ENCODE results near the gene PLD4.
"Not testable (repeated sequence)": the region's sequence is repeated elsewhere in the genome, so short reads cannot be mapped to it uniquely, and the experiment has no call there.

Gene PLD4

GRCh38 chr14:104942586-104942985 is 17.9 kb downstream of the PLD4 start:
- no peak for DNase-seq

- not testable (repeated sequence) for DNase-seq
Measured at GRCh38 chr14:104943216-104944015, 18.7 kb downstream of the PLD4 start.

- DNase-seq: not testable (repeated sequence)
Measured at GRCh38 chr14:104944016-104944308, 19.3 kb downstream of the PLD4 start.

DNA sequence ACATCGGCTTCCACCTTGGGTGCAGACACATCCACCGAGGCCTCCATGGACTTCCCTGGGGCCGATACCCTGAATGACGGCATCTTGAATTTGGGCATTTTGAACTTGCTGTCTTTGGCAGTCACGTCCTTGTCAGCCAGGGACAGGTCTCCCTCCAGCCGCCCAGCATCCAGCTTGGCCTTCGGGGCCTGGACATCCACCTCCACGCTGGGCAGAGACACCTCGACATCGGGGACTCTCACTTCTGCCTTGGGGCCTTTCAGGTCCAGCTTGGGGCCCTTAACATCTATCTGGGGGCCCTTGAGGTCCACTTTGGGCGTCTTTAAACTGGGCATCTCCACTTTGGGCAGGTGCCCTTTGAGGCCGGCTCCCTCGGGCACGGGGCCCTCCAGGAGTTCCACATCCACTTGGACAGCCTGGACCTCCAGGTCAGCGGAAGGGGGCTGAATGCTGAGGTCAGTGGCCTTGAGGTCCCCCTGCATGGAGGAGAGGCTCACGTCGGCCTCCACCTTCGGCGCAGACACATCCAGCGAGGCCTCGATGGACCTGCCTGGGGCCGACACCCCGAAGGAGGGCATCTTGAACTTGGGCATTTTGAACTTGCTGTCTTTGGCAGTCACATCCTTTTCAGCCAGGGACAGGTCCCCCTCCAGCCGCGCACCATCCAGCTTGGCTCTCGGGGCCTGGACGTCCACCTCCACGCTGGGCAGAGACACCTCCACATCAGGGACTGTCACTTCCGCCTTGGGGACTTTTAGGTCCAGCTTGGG is 19.9 kb downstream of the PLD4 start:
- DNase-seq: not testable (repeated sequence)

DNA sequence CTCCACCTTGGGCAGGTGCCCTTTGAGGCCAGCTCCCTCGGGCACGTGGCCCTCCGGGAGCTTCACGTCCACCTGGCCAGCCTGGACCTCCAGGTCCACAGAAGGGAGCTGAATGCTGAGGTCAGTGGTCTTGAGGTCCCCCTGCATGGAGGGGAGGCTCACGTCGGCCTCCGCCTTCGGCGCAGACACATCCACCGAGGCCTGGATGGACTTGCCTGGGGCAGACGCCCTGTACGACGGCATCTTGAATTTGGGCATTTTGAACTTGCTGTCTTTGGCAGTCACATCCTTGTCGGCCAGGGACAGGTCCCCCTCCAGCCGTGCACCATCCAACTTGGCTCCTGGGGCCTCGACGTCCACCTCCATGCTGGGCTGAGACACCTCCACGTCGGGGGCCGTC is 20.6 kb downstream of the PLD4 start:
- not testable (repeated sequence) for DNase-seq

DNA sequence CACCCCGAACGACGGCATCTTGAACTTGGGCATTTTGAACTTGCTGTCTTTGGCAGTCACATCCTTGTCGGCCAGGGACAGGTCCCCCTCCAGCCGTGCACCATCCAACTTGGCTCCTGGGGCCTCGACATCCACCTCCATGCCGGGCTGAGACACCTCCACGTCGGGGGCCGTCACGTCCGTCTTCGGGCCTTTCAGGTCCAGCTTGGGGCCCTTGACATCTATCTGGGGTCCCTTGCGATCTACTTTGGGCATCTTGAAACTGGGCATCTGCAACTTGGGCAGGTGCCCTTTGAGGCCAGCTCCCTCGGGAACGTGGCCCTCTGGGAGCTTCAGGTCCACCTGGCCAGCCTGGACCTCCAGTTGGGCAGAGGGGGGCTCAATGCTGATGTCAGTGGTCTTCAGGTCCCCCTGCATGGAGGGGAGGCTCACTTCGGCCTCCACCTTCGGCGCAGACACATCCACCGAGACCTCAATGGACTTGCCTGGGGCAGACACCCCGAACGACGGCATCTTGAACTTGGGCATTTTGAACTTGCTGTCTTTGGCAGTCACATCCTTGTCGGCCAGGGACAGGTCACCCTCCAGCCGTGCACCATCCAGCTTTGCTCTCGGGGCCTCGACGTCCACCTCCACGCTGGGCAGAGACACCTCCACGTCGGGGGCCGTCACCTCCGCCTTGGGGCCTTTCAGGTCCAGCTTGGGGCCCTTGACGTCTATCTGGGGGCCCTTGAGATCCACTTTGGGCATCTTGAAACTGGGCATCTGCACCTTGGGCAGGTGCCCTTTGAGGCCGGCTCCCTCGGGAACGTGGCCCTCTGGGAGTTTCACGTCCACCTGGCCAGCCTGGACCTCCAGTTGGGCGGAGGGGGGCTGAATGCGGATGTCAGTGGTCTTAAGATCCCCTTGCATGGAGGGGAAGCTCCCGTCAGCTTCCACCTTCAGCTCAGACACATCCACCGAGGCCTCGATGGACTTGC is 21.6 kb downstream of the PLD4 start:
- DNase-seq: not testable (repeated sequence)

DNA sequence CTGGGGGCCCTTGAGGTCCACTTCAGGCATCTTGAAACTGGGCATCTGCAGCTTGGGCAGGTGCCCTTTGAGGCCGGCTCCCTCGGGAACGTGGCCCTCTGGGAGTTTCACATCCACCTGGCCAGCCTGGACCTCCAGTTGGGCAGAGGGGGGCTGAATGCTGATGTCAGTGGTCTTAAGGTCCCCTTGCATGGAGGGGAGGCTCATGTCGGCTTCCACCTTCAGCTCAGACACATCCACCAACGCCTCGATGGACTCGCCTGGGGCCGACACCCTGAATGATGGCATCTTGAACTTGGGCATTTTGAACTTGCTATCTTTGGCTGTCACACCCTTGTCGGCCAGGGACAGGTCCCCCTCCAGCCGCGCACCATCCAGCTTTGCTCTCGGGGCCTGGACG is 22.5 kb downstream of the PLD4 start:
- not testable (repeated sequence) for DNase-seq

GRCh38 chr14:104947881-104948735 is 23.4 kb downstream of the PLD4 start:
- DNase-seq: not testable (repeated sequence)

DNA sequence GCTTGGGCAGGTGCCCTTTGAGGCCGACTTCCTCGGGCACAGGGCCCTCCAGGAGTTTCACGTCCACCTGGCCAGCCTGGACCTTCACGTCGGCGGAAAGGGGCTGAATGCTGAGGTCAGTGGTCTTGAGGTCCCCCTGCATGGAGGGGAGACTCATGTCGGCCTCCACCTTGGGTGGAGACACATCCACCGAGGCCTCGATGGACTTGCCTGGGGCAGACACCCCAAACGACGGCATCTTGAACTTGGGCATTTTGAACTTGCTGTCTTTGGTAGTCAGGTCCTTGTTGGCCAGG is 24.0 kb downstream of the PLD4 start:
- no peak for DNase-seq

DNA sequence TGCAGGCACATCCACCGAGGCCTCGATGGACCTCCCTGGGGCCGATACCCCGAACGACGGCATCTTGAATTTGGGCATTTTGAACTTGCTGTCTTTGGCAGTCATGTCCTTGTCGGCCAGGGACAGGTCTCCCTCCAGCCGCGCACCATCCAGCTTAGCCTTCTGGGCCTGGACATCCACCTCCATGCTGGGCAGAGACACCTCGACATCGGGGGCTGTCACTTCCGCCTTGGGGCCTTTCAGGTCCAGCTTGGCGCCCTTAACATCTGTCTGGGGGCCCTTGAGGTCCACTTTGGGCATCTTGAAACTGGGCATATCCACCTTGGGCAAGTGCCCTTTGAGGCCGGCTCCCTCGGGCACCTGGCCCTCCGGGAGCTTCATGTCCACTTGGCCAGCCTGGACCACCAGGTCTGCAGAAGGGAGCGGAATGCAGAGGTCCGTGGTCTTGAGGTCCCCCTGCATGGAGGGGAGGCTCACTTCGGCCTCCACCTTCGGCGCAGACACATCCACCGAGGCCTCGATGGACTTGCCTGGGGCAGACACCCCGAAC is 24.8 kb downstream of the PLD4 start:
- DNase-seq: not testable (repeated sequence)

GRCh38 chr14:104950021-104950420 is 25.3 kb downstream of the PLD4 start:
- no peak for DNase-seq

- DNase-seq: not testable (repeated sequence)
Measured at GRCh38 chr14:104950701-104951100, 26.0 kb downstream of the PLD4 start.

- not testable (repeated sequence) for DNase-seq
Measured at GRCh38 chr14:104951863-104952657, 27.4 kb downstream of the PLD4 start.

- DNase-seq: no peak
Measured at GRCh38 chr14:104953097-104953496, 28.4 kb downstream of the PLD4 start.

GRCh38 chr14:104953896-104954656 is 29.4 kb downstream of the PLD4 start:
- no peak for DNase-seq

GRCh38 chr14:104954746-104955395 is 30.2 kb downstream of the PLD4 start:
- DNase-seq: no peak

DNA sequence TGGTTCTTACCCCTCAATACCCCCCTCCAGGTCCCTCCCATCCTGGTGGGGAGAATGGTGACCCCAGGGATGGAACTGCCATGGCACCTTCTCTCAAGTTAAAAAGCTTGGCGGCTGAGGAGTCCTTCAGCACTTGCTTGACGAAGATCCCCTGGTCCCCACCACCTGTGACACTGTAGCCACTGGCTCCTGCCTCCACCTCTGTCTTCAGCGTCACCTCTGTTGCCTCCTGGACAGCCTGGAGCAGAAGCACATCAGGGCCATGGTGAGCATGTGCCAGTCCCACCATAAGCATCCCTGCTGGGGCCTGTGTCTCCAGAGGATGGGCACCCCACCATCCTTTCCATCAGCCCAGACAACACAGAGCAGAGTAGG is 30.7 kb downstream of the PLD4 start:
- no peak for DNase-seq

DNA sequence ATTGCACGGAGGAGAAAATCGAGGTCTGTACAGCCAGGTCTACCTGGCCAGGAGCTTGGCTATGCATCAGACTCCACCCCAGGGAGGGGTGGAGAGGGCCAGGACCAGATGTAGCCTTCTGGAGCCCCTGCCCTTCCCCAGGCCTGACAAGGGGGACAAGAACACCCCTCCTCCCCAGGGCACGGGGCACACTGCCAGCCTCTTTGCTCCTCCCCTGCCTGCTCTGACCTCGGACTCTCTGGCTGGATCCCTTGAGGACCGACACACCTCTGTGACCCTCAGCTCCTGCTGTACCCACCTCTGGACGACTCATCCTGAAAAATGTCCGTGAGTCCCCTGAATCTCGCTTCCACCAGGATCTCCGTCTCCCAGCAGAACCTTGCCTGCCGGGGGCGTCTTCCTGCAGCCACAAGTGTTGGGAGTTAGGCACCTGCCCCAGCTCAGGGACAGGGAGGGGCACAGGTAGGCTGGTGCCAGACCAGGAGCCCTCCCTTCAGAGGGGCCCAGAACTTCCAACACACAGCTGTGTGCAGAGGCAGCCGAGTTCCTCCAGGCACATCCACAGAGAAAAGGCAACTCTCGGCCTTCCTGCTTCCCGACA is 31.7 kb downstream of the PLD4 start:
- no peak for DNase-seq

Measured in stimulated activated CD4-positive, alpha-beta T cell treated with anti-CD3 and anti-CD28 coated beads, Interleukin-4, amount 100 ng/mL, for 24 hours (primary cell).